Kidney epithelial cell (primary cell): ENCODE data around the gene PPIP5K1. TPM values are rescaled to one million over a fixed set of nuclear protein-coding genes. Genes with fewer than 3 reads are reported as not detected.
"Not testable (repeated sequence)": the region's sequence is repeated elsewhere in the genome, so short reads cannot be mapped to it uniquely, and the experiment has no call there.

Experiments
- DNase-seq: peaks from one replicate; pipeline ENCODE4 v3.0.0-alpha.2; 2010; ENCODE audit warnings: low read depth
- H3K27me3 ChIP-seq: 2 replicates; pipeline ENCODE4 v1.6.0; 2011; ENCODE audit warnings: low read length; ENCODE audit not compliant: control insufficient read depth, insufficient read depth
- H3K36me3 ChIP-seq: 2 replicates; pipeline ENCODE4 v1.5.1; 2011; ENCODE audit warnings: low read length; ENCODE audit not compliant: control insufficient read depth, insufficient read depth
- H3K4me3 ChIP-seq: 2 replicates; pipeline ENCODE4 v1.5.1; 2011; ENCODE audit warnings: low read depth, mild to moderate bottlenecking, control low read depth, low read length
- CTCF ChIP-seq: IDR thresholded peaks from 2 replicates; pipeline ENCODE4 v1.5.1; 2011; ENCODE audit warnings: mild to moderate bottlenecking, moderate library complexity, low read length, control low read depth, inconsistent platforms; ENCODE audit not compliant: insufficient read depth, poor library complexity, severe bottlenecking
- total RNA-seq: library from RNA; depleted of rRNA; stranded (reverse); fragments of >200 nt; gene quantifications from 2 replicates; pipeline ENCODE4 v1.2.3, GENCODE V29; 2015

Gene PPIP5K1
- total RNA-seq, 1 donor from 2014 or later, result 20.8 TPM

- H3K4me3 ChIP-seq, H3K36me3 ChIP-seq, DNase-seq, H3K27me3 ChIP-seq: not testable (repeated sequence)
Measured at GRCh38 chr15:43566615-43567014, 23.4 kb downstream of the PPIP5K1 start.

GRCh38 chr15:43563793-43564192, 26.2 kb downstream of the PPIP5K1 start:
- H3K4me3 ChIP-seq, result not testable (repeated sequence)

GRCh38 chr15:43562753-43563152, 27.3 kb downstream of the PPIP5K1 start:
- H3K4me3 ChIP-seq, DNase-seq, H3K36me3 ChIP-seq, H3K27me3 ChIP-seq: not testable (repeated sequence)

More at GRCh38 chr15:43563793-43564192, 26.2 kb downstream of the PPIP5K1 start:
- not testable (repeated sequence) for H3K36me3 ChIP-seq, DNase-seq, H3K27me3 ChIP-seq

GRCh38 chr15:43552986-43553385, 37.0 kb downstream of the PPIP5K1 start:
- no peak for TF ChIP-seq CTCF
- no peak for DNase-seq
- H3K27me3 ChIP-seq, result no peaks in the 10 kb centered on the region
- no peak overlapping the region for H3K4me3 ChIP-seq
- H3K36me3 ChIP-seq, result no peaks in the 10 kb centered on the region

- DNase-seq, result no peak
- no peak for TF ChIP-seq CTCF
- Histone ChIP-seq H3K27me3 (no peaks in the 10 kb centered on the region), H3K4me3 (no peak overlapping the region), H3K36me3 (no peaks in the 10 kb centered on the region)
Measured at GRCh38 chr15:43552256-43552655, 37.8 kb downstream of the PPIP5K1 start.

- DNase-seq, result no peak
- H3K27me3 ChIP-seq, result no peaks in the 10 kb centered on the region
- no peak for TF ChIP-seq CTCF
- H3K4me3 ChIP-seq, result no peak overlapping the region
- H3K36me3 ChIP-seq, result no peaks in the 10 kb centered on the region
Measured at GRCh38 chr15:43550527-43551363, 39.3 kb downstream of the PPIP5K1 start.

- no peak for DNase-seq
- Histone ChIP-seq H3K4me3 (no peak overlapping the region), H3K36me3 (no peaks in the 10 kb centered on the region), H3K27me3 (no peaks in the 10 kb centered on the region)
- no peak for TF ChIP-seq CTCF
Measured at GRCh38 chr15:43547539-43547938, 42.5 kb downstream of the PPIP5K1 start.
